ENCODE results near the gene C17orf67. TPM values are rescaled to one million over a fixed set of nuclear protein-coding genes. Genes with fewer than 3 reads are reported as not detected.
A peak's percentile ranks its signal among the peaks of the same experiment; 100 is the strongest.
"Not testable (repeated sequence)": the region's sequence is repeated elsewhere in the genome, so short reads cannot be mapped to it uniquely, and the experiment has no call there.

The C17orf67 gene
- total RNA-seq, 1 donor from 2014 or later, result 4.1 TPM

DNA sequence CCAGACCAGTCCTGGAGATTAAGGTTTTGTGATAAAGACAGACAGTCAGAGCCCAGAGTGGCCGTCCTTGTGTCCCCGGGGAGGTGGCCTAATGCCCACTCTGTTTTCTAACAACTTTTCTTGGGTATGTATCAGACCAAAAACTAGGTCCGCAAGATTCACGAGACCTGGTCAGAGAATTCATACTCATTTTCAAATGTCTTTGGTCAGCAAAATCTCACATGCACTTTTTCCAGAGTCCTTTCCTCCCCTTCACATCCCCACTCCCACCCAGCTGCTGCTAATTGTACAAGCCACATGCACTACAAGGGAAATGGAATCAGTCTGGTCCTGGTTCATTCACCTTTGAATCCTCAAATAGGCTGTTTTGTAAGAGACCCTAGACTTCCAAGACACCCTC lies 61.7 kb downstream of the C17orf67 start:
- DNase-seq, result no peak

- DNase-seq, result no peak
Observed at GRCh38 chr17:56771563-56771962, 62.2 kb downstream of the C17orf67 start.

DNA sequence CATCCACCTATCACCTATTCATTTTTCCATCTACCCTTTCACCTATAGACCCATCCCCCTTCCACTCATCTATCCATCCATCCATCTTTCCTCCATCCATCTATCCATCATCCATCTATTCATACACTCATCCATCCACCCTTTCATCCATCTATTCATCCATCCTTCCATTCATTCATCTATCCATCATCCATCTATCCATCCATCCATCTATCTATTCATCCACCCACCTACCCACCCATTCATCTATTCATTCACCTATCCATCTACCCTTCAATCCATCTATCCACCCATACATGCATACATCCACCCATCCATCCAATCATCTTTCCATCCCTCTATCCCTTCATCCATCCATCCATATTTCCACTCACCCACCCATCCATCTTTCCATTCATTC lies 63.3 kb downstream of the C17orf67 start:
- no peak for DNase-seq

DNA sequence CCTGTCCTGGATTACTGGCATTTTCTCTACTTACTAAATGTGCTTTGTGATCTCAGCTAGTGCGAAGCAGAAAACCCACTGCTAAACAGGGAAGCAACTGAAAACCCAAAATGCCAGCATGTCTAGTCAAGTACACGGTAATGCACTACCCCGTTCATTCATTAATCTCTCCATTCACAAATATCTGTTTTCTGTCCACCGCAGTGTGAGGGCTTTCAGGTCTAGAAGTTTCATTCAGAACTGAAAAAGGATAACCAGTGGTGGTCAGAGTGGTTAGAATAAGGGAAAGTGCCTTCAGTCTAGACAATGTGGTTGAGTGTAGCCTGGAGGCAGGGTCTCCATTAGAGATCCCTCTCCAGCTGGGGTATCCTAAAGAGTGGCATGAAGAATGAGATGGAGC lies 68.3 kb downstream of the C17orf67 start:
- DNase-seq, result no peak

- DNase-seq, result no peak
Observed at GRCh38 chr17:56762988-56763387, 70.7 kb downstream of the C17orf67 start.

DNA sequence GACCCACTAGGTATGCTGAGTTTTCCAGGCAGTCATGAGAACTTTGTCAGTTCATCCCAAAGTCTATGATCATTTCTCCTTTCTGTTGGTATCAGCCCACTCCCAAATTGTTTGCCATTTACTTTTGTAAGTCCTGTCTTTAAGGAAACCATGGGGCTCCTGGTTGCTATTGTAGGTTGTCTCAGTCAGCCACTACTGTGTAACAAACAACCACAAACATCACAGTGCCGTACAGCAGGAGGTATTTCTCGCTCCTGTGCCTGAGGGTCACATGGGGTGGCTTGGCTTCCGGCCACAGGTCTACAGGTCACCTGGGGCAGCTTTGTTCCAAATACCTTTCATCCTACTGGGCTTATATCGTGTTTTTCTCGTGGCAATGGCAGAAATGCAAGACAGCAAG lies 71.6 kb downstream of the C17orf67 start:
- DNase-seq, result no peak

- no peak for DNase-seq
Observed at GRCh38 chr17:56761387-56761786, 72.3 kb downstream of the C17orf67 start.

DNA sequence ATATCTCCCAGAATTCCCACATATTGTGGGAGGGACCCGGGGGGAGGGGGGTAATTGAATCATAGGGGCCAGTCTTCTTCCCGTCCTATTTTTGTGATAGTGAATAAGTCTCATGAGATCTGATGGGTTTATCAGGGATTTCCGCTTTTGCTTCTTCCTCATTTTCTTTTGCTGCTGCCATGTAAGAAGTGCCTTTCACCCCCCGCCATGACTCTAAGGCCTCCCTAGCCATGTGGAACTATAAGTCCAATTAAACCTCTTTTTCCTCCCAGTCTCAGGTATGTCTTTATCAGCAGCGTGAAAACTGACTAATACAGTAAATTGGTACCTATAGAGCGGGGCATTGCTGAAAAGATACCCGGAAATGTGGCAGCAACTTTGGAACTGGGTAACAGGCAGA lies 76.1 kb downstream of the C17orf67 start:
- DNase-seq, result not testable (repeated sequence)

- DNase-seq, result peak; percentile 65
Observed at GRCh38 chr17:56756536-56756935, 77.2 kb downstream of the C17orf67 start.

DNA sequence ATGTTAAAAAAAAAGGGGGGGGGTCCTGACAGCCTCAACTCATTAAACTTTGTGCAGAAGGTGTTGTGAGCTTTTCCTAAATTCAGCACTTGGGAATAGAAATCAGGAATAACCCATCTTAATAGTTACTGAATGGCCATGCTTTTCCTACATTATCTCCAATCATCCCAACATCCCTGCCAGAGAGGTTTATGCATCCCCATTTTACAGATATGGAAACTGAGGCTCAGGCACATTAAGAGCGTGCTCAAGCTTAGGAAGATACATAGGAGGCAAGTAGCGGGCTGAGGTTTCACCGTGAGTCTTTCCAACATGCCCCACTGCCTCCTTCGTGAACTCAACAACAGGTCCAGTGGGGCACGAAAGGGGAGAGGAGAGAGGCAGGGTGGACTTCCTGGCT lies 78.4 kb downstream of the C17orf67 start:
- no peak for DNase-seq

GRCh38 chr17:56754523-56755208 lies 79.1 kb downstream of the C17orf67 start:
- peak; percentile 57 for DNase-seq

GRCh38 chr17:56752263-56752836 lies 81.4 kb downstream of the C17orf67 start:
- DNase-seq, result peak; percentile 70

DNA sequence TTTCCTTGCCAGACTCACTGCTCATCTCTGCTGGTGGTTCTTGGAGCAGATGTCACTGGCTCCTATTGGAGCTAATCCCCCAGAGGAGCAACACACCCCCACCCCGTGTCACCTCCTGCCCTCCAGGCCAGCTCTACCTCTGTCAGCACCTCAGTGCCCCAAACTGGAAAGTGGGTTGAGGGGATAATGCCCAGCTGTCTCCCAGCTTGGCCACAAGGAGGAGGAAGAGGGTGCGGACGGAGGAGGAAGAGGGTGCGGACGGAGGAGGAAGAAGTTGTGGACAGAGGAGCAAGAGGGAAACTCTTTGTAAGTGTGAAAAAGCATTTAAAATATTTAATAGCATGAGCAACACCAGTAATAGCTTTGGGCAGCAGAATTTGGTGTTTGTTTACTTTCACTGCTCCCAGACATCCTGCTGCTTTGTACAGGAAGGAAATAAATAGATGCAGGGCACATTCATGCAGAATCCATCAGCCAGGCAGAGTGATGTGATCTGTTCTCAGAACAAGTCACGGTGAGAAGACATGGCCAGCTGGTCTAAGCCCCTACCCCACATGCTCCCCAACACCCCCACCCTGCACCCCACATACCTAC lies 82.5 kb downstream of the C17orf67 start:
- DNase-seq, result peak; percentile 67

GRCh38 chr17:56744721-56745120 lies 89.0 kb downstream of the C17orf67 start:
- DNase-seq, result no peak

- no peak for DNase-seq
Observed at GRCh38 chr17:56742601-56743000, 91.1 kb downstream of the C17orf67 start.

Other genes with a start within 250 kb of the C17orf67 start
- 0.23 and 1.2 TPM in 2 replicates for gene NOG, start 240.2 kb downstream of the C17orf67 start, total RNA-seq
- gene DGKE, start 231 bp upstream of the C17orf67 start, total RNA-seq, result 13.0 and 17.9 TPM in 2 replicates
- gene TRIM25, start 80.1 kb upstream of the C17orf67 start, total RNA-seq, result 33.2 and 51.0 TPM in 2 replicates
- 16.5 and 18.8 TPM in 2 replicates for gene COIL, start 127.1 kb upstream of the C17orf67 start, total RNA-seq
- gene SCPEP1, start 144.2 kb upstream of the C17orf67 start, total RNA-seq, result 40.3 and 61.4 TPM in 2 replicates